HG02588 (cell line): ENCODE measurements around the gene ZBTB7C.

Experiments used
- ATAC-seq: cut with Tn5 transposase; IDR thresholded peaks from one replicate; pipeline ENCODE4 v1.9.1; 2021; ENCODE audit warnings: mild to moderate bottlenecking, moderate library complexity; ENCODE audit not compliant: unreplicated experiment

Gene ZBTB7C

DNA sequence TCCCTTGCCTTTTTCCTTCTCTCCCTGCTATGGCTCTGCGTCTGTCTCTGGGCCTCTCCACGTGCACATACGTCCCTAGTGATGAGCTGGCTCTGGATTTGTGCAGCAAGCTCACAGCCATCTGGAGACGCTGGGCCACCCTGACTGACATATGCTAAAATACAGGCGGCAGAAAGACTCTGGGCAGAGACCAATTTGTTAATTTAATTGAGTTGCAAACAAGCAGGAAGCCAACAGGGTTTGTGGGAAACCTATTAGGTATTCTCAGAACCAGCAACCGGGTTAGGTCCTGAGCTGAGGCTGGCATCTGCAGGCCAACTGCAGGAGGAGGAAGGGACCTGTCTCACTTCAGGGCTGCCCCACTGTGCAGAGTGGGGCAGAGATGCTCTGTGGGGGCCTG is 425.2 kb downstream of the ZBTB7C start:
- ATAC-seq = no peak

DNA sequence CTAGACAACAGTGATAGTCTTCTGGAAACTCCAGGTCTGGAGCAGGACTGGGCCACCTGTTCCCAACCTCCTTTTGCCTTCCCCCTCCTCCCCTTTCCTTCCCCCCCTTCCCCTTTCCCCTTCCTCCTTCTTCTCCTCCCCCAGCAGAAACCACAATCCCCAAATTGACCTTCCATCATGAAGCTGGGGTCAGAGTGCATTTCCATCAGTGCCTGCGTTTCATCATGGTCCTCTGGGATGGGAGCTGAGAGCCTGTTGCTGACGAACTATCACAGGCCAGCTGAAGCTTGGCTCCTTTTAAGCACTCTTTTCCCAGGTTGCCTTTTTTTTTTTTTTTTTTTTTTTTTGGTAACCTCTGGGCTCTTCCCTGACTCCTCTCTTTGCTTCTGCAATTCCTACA is 426.1 kb downstream of the ZBTB7C start:
- no peak for ATAC-seq

DNA sequence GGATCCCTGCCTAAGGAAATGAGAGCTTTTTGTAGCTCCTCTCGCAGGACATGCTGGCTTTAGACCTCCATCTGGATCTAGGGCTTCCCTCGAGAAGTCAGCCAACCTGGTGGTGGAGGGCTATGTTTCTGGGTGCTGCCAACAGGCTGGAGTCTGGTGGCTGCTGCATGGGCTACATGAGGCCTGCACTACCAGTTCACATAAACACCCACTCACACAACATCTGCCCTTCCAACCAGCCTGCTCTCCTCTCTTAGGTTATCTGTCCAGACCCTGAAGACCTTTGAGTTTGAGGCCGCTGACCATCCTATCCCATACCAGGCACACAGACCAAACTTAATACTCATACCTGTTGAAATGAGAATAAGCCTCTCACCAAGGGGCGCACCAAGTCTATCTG is 427.4 kb downstream of the ZBTB7C start:
- no peak for ATAC-seq

DNA sequence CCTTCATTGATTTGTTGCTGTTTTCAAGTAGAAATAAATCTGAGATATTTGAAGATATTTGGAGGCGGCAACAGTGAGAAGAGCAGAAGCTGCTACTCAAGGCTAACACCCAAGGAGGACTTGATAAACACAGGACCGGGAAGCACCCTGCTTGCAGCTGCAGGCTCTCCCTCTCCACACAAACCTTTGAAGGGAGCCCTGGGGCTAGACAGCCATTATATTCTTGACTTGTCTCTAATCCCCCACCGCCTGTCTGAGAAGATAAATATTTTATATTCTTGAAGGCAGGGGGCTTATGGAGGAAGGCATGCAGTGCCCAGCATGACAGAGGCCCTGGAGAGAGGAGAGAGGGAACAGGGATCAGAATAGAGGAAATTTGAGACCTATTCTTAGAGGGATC is 427.9 kb downstream of the ZBTB7C start:
- ATAC-seq = no peak

DNA sequence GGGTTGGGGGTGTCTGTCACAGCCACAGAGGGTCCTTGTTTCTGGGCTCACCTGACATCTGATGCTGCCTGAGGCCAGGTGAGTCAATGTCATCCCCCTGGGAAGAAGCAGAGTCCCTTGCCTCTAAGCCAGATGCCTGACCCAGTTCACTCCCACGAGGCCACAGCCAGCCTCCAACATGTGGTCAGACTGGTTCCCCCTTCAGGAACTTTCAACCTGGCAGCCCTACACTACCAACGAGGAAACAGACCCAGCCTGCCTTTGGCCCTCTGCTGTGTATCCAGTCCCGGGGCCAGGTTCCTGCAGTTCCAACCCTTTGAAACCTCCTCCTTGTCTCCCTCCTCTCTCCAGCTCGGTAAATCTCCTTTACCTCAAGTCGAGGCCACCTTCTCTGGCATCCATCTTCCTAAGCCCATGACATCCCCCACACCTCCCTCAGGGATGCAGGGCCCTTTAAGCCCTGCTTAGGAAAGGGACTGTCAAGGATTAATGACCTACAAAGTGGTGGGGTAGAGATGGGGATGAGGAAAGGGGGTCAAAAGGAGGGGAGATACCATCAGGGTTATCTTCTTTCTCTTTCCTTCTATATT is 429.5 kb downstream of the ZBTB7C start:
- no peak for ATAC-seq

DNA sequence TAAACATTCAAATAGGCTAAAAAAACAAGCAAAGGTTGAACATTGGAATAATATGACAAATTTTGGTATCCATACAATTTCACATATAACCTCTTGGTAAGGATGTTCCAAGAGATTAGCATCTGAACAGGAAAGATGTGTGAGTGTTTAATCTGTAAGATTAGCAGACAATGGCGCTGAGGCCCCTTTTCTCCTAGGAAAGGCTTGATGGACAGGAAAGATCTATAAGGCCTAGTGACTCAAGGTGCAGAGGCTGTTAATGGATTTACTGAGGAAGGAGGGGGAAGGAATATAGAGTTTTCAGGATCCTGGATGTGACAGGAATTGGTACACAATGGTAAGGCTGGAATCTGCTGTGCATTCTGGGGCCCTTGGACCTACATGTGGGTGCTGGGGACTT is 430.6 kb downstream of the ZBTB7C start:
- ATAC-seq = no peak

DNA sequence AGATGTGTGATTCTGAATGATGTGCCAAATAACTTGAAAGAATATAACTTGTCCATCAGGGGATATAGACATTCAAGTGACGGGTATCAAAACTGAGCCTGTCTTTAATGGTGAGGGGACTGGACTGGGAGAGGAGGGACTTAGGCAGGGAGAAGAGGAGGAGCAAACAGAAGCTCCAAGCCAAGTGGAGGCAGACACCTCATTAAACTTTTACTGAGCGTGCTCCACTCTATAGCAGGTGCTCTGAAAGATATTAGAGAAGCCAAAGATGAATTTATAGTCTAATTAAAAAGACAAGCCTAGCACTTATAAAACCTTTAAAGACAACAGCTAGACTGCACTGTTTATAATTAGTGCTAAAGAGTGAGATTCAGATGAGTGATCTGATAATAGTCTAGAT is 431.0 kb downstream of the ZBTB7C start:
- no peak for ATAC-seq
